ENCODE data around the gene PNISR. TPM values are rescaled to one million over a fixed set of nuclear protein-coding genes. Genes with fewer than 3 reads are reported as not detected.

The PNISR gene
- total and polyA plus RNA-seq, 2 of the 13 experiments (the other 11 are each of a cell fraction or from before 2014, with no cell fraction given), result 43.0 to 48.0 TPM

DNA sequence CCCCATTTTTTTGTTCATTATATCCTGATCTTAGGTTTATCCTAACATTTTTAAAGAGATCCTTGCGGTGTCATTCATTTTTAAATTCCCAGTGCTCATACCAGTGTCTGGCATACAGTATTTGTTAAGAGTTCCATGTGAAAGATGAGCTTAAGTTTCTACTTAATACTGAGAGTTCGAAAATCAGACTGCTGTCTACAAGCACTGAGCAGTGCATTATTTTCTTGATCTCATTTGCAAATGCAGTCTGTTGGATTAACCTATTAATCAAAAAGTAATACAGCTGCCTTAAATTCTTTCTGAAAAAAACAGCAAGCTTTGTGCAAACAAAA lies 31.8 kb downstream of the PNISR start:
- WGBS (ENCODE audit: low lambda C conversion rate), result 11% methylated on average over 2 of the region's 2 CpGs
- no TSS peak for BruUV-seq (replicated peaks)
- CTCF ChIA-PET (ENCODE audit: low intra/inter-chr PET ratio, low total read pairs), result no interaction called here

DNA sequence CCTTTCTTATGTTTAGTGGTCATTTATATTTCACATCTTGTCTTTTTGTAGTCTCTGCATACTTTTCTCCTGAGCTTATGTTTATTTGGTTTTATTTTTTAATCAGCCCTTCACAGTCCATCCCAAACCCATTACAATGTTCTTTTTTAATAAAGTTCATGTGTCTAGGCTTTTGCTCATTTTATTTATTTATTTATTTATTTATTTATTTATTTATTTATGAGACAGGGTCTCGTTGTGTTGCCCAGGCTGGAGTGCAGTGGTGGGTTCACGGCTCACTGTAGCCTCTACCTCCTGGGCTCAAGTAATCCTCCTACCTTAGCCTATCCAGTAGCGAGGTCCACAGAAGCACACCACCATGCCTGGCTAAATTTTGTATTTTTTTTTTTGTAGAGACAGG lies 34.2 kb downstream of the PNISR start:
- Histone ChIP-seq H3K36me3 (replicated peaks in 1 of 2; ENCODE audit: control insufficient read depth in 1 of 2, insufficient read depth in 2 of 2, low read length in 2 of 2) (no peaks in the 10 kb centered on the region), H3K9me3 (ENCODE audit: low read length) (no peaks in the 10 kb centered on the region), H2AFZ (ENCODE audit: low read length) (no peak overlapping the region), H3K9ac (ENCODE audit: insufficient read depth, low read depth, low read length) (no peak overlapping the region), H4K20me1 (ENCODE audit: insufficient read depth, low read length) (no peaks in the 10 kb centered on the region), H3K4me1 (ENCODE audit: insufficient read depth, low read length) (peaks cover 19% of the 10 kb centered on the region), H3K4me2 (ENCODE audit: low read depth, low read length) (no peak overlapping the region), H3K27ac (ENCODE audit: extremely low read length, insufficient read depth, low read length) (no peak overlapping the region), H3K27me3 (ENCODE audit: control insufficient read depth in 1 of 2, insufficient read depth in 2 of 2, low read length in 2 of 2) (no peaks in the 10 kb centered on the region), H3K79me2 (ENCODE audit: insufficient read depth, low read length) (no peaks in the 10 kb centered on the region), H3K4me3 (replicated peaks in 1 of 3; ENCODE audit: insufficient read depth in 1 of 3, low read depth in 2 of 3, low read length in 3 of 3) (no peak overlapping the region)
- WGBS (ENCODE audit: low lambda C conversion rate), result 92% methylated on average over 3 of the region's 3 CpGs
- CTCF ChIA-PET (ENCODE audit: low intra/inter-chr PET ratio, low total read pairs), result no interaction called here
- in situ Hi-C loops (cut with HindIII; ENCODE audit: extremely low pct_ligation_motif_present, low pct_unique_long_range_greater_than_20kb), result no loop called here
- FAIRE-seq (no peak), DNase-seq (ENCODE audit: low spot score) (no peak), ATAC-seq (no peak)
- no TSS peak for BruUV-seq (replicated peaks)
- POLR2A ChIA-PET, result no interaction called here
- intact Hi-C loops (cut with micrococcal nuclease; ENCODE audit: unreplicated experiment), result loop anchor here (5.0 kb wide), 1 partner anchor 59 kb away; no protein-coding TSS in a partner anchor
- no peak for TF ChIP-seq PATZ1 (CRISPR knock-in tag; IDR thresholded peaks at IDR 0.05)
- TF ChIP-seq PRDM10 (CRISPR knock-in tag; IDR thresholded peaks at IDR 0.05; ENCODE audit: low read depth), result no peak
- TF ChIP-seq SAP130 (CRISPR knock-in tag; IDR thresholded peaks at IDR 0.05; ENCODE audit: low read depth), result no peak
- TF ChIP-seq HNRNPH1 (optimal IDR thresholded peaks at IDR 0.05; ENCODE audit: low read depth, low read length), result no peak
- no peak for TF ChIP-seq MZF1 (CRISPR knock-in tag; IDR thresholded peaks at IDR 0.05; ENCODE audit: borderline replicate concordance)
- no peak for TF ChIP-seq ZNF230 (CRISPR knock-in tag; IDR thresholded peaks at IDR 0.05)
- no peak for TF ChIP-seq ZNF777 (CRISPR knock-in tag; IDR thresholded peaks at IDR 0.05)
- TF ChIP-seq CBFB (CRISPR knock-in tag; IDR thresholded peaks at IDR 0.05), result no peak
- no peak for TF ChIP-seq ZFP36 (IDR thresholded peaks at IDR 0.05; ENCODE audit: borderline replicate concordance, low read depth, low read length, partially characterized antibody)
- no peak for TF ChIP-seq FLYWCH1 (CRISPR knock-in tag; IDR thresholded peaks at IDR 0.05)
- TF ChIP-seq ZBTB37 (CRISPR knock-in tag; IDR thresholded peaks at IDR 0.05), result no peak

More for the DNA sequence above, 31.8 kb downstream of the PNISR start:
- peaks cover 19% of the 10 kb centered on the region for H3K4me1 ChIP-seq (ENCODE audit: insufficient read depth, low read length)
- H3K9me3 ChIP-seq (ENCODE audit: low read length), result no peaks in the 10 kb centered on the region
- H2AFZ ChIP-seq (ENCODE audit: low read length), result peak overlapping the region; percentile 88
- H3K4me3 ChIP-seq (replicated peaks in 1 of 3; ENCODE audit: insufficient read depth in 1 of 3, low read depth in 2 of 3, low read length in 3 of 3), result peak overlapping the region; percentile 64 to 85 (median 67)
- ATAC-seq, result peak; percentile 31
- intact Hi-C loops (cut with micrococcal nuclease; ENCODE audit: unreplicated experiment), result loop anchor here (1.0 to 5.0 kb wide), 2 partner anchors 31 to 61 kb away; no protein-coding TSS in a partner anchor
- no peak for FAIRE-seq
- DNase-seq (ENCODE audit: low spot score), result no peak
- peak overlapping the region; percentile 80 for H3K9ac ChIP-seq (ENCODE audit: insufficient read depth, low read depth, low read length)
- TF ChIP-seq SP2 (CRISPR knock-in tag; IDR thresholded peaks at IDR 0.05), result no peak
- 0 out of 2 replicates have a peak, but pooled peaks have one; percentile 8 for TF ChIP-seq ISX (CRISPR knock-in tag; conservative IDR thresholded peaks at IDR 0.05)
- in situ Hi-C loops (cut with HindIII; ENCODE audit: extremely low pct_ligation_motif_present, low pct_unique_long_range_greater_than_20kb), result no loop called here
- POLR2A ChIA-PET, result interaction anchor here (0.6 to 4.8 kb wide), 6 partner anchors 9 to 175 kb away, joined by 3 to 75 read pairs (median 6); partner anchors contain the start of genes CCNC and PNISR
- no peaks in the 10 kb centered on the region for H4K20me1 ChIP-seq (ENCODE audit: insufficient read depth, low read length)
- H3K27me3 ChIP-seq (ENCODE audit: control insufficient read depth in 1 of 2, insufficient read depth in 2 of 2, low read length in 2 of 2), result no peaks in the 10 kb centered on the region
- no peaks in the 10 kb centered on the region for H3K79me2 ChIP-seq (ENCODE audit: insufficient read depth, low read length)
- peak overlapping the region; percentile 66 for H3K4me2 ChIP-seq (ENCODE audit: low read depth, low read length)
- H3K36me3 ChIP-seq (replicated peaks in 1 of 2; ENCODE audit: control insufficient read depth in 1 of 2, insufficient read depth in 2 of 2, low read length in 2 of 2), result no peaks in the 10 kb centered on the region
- peak overlapping the region; percentile 82 for H3K27ac ChIP-seq (ENCODE audit: extremely low read length, insufficient read depth, low read length)

Measured in HepG2 (cell line).